HCT116 (cell line): Measurements from ENCODE around the gene BCAR3. TPM values are rescaled to one million over a fixed set of nuclear protein-coding genes. Genes with fewer than 3 reads are reported as not detected.

Experiments
- ATAC-seq: fragments of 200-7000 bp; cut with Tn5 transposase; 2 replicates; pipeline ENCODE4 v1.9.1; 2020; ENCODE audit warnings: mild to moderate bottlenecking, moderate library complexity
- BruUV-seq: library from RNA; stranded (reverse); fragments of 400-500 nt; replicated peaks from 2 replicates; lab custom pipeline; 2021; lab: Mats Ljungman, UMichigan
- CTCF ChIA-PET: fragments of 300-600 bp; sonication (Branson Sonifier 250); formaldehyde crosslinking; loops from one replicate; lab custom pipeline; 2021; ENCODE audit warnings: antibody characterized with exemption; lab: Charles Lee
- POLR2A ChIA-PET: fragments of 300-600, 350-600 bp; sonication (Branson Sonifier 250); formaldehyde crosslinking; loops from one replicate; lab custom pipeline; 2021; ENCODE audit warnings: antibody characterized with exemption; lab: Charles Lee
- RAD21 ChIA-PET, 2 experiments: fragments of 300-600 bp; sonication (Branson Sonifier 250); formaldehyde crosslinking; loops; one replicate each; lab custom pipeline; 2023; ENCODE audit warnings: low total read pairs in 2 of 2; ENCODE audit not compliant: uncharacterized antibody in 2 of 2, unreplicated experiment in 2 of 2, low non-redundant PET in 1 of 2; lab: Charles Lee
- DNase-seq: peaks from one replicate; pipeline ENCODE4 v3.0.0-alpha.2; 2010; ENCODE audit warnings: low read depth, low spot score
- H2AFZ ChIP-seq: fragments of 200-600 bp; shearing (Covaris generic), sonication (generic); 2 replicates; pipeline ENCODE4 v1.6.1; 2017; ENCODE audit warnings: low read depth, mixed run types, mixed read lengths, antibody characterized with exemption, low read length; ENCODE audit not compliant: poor library complexity, severe bottlenecking
- H3K27ac ChIP-seq: 2 replicates; pipeline ENCODE4 v1.5.1; 2012; ENCODE audit warnings: low read depth, low read length
- H3K27me3 ChIP-seq: fragments of 200-600 bp; sonication (generic); 2 replicates; pipeline ENCODE4 v1.6.1; 2016; ENCODE audit warnings: mixed run types, low read length, mixed read lengths; ENCODE audit not compliant: insufficient read depth
- H3K36me3 ChIP-seq, 2 experiments: fragments of 200-500 bp in 1 of 2; fragments of 200-600 bp in 1 of 2; sonication (Bioruptor generic) in 1 of 2; sonication (generic) in 1 of 2; 2 replicates each; pipeline versions ENCODE4 v1.5.1 to v1.6.1; 2014 to 2016; ENCODE audit warnings: low read length in 2 of 2, inconsistent platforms in 1 of 2, mixed read lengths in 1 of 2, mixed run types in 1 of 2; ENCODE audit not compliant: insufficient read depth in 2 of 2, control insufficient read depth in 1 of 2
- H3K4me1 ChIP-seq, 2 experiments: fragments of 200-600 bp in 1 of 2; sonication (generic) in 1 of 2; 2 replicates each; pipeline versions ENCODE4 v1.5.1 to v1.6.1; 2012 to 2017; ENCODE audit warnings: low read length in 2 of 2, inconsistent platforms in 1 of 2, mild to moderate bottlenecking in 1 of 2, mixed read lengths in 1 of 2, mixed run types in 1 of 2, moderate library complexity in 1 of 2; ENCODE audit not compliant: insufficient read depth in 2 of 2, control insufficient read depth in 1 of 2
- H3K4me2 ChIP-seq: fragments of 200-600 bp; sonication (generic); 2 replicates; pipeline ENCODE4 v1.6.1; 2017; ENCODE audit warnings: mixed run types, low read length, mixed read lengths
- H3K4me3 ChIP-seq, 2 experiments: fragments of 200-600 bp in 1 of 2; sonication (generic) in 1 of 2; replicated peaks in 1 of 2; 2 replicates each; pipeline ENCODE4 v1.5.1; 2011 to 2016; ENCODE audit warnings: low read length in 2 of 2, control low read depth in 1 of 2, low read depth in 1 of 2, mild to moderate bottlenecking in 1 of 2, mixed read lengths in 1 of 2, mixed run types in 1 of 2
- H3K79me2 ChIP-seq: fragments of 200-600 bp; sonication (generic); 2 replicates; pipeline ENCODE4 v1.6.1; 2017; ENCODE audit warnings: mild to moderate bottlenecking, mixed run types, low read length, moderate library complexity, mixed read lengths; ENCODE audit not compliant: insufficient read depth
- H3K9ac ChIP-seq: fragments of 200-600 bp; sonication (generic); 2 replicates; pipeline ENCODE4 v1.6.1; 2016; ENCODE audit warnings: low read length, mixed read lengths
- H3K9me2 ChIP-seq: fragments of 200-600 bp; sonication (generic), shearing (Covaris generic); 2 replicates; pipeline ENCODE4 v1.6.1; 2017; ENCODE audit warnings: mixed run types, mild to moderate bottlenecking, moderate library complexity; ENCODE audit not compliant: insufficient read depth
- H3K9me3 ChIP-seq, 2 experiments: fragments of 200-500 bp in 1 of 2; fragments of 200-600 bp in 1 of 2; sonication (Bioruptor generic) in 1 of 2; sonication (generic) in 1 of 2; 2 replicates each; pipeline ENCODE4 v1.6.1; 2014 to 2017; ENCODE audit warnings: low read length in 2 of 2, mixed read lengths in 2 of 2, inconsistent platforms in 1 of 2, low read depth in 1 of 2, mild to moderate bottlenecking in 1 of 2, mixed run types in 1 of 2, moderate library complexity in 1 of 2; ENCODE audit not compliant: control insufficient read depth in 1 of 2, insufficient read depth in 1 of 2
- H4K20me1 ChIP-seq: fragments of 200-600 bp; sonication (generic), shearing (Covaris generic); 2 replicates; pipeline ENCODE4 v1.6.1; 2017; ENCODE audit warnings: mixed run types, mild to moderate bottlenecking, moderate library complexity; ENCODE audit not compliant: insufficient read depth
- CBX3 ChIP-seq: IDR thresholded peaks from 2 replicates; pipeline ENCODE4 v1.6.1; 2012; ENCODE audit warnings: low read depth
- CTCF ChIP-seq, 3 experiments: fragments of 200-600 bp in 1 of 3; sonication (generic) in 1 of 3; IDR thresholded peaks in 2 of 3; conservative IDR thresholded peaks in 1 of 3; 2 replicates each; pipeline ENCODE4 v1.5.1; 2012 to 2017; ENCODE audit warnings: low read depth in 2 of 3, low read length in 2 of 3, antibody characterized with exemption in 1 of 3, borderline replicate concordance in 1 of 3, control low read depth in 1 of 3, mild to moderate bottlenecking in 1 of 3, mixed read lengths in 1 of 3, mixed run types in 1 of 3, moderate library complexity in 1 of 3; ENCODE audit not compliant: insufficient read depth in 1 of 3
- EGR1 ChIP-seq: IDR thresholded peaks from 2 replicates; pipeline ENCODE4 v1.6.1; 2012; ENCODE audit warnings: low read depth
- EZH2 ChIP-seq: fragments of 200-600 bp; sonication (generic); IDR thresholded peaks from 2 replicates; pipeline ENCODE4 v1.6.1; 2017; ENCODE audit warnings: antibody characterized with exemption, mixed run types
- FOSL1 ChIP-seq: IDR thresholded peaks from 2 replicates; pipeline ENCODE4 v1.6.1; 2012; ENCODE audit warnings: low read depth
- MAX ChIP-seq: IDR thresholded peaks from 2 replicates; pipeline ENCODE4 v1.6.1; 2012
- POLR2A ChIP-seq: IDR thresholded peaks from 2 replicates; pipeline ENCODE4 v1.7.0; 2011; ENCODE audit warnings: borderline replicate concordance; ENCODE audit not compliant: insufficient read depth, insufficient read length; ENCODE audit errors: extremely low read depth
- SIN3A ChIP-seq: IDR thresholded peaks from 2 replicates; pipeline ENCODE4 v1.6.1; 2012; ENCODE audit warnings: low read depth
- SRF ChIP-seq: IDR thresholded peaks from 2 replicates; pipeline ENCODE4 v1.6.1; 2012; ENCODE audit warnings: low read depth
- TCF7L2 ChIP-seq: IDR thresholded peaks from 2 replicates; pipeline ENCODE4 v1.7.0; 2011; ENCODE audit warnings: borderline replicate concordance, inconsistent platforms; ENCODE audit not compliant: insufficient read depth, insufficient read length; ENCODE audit errors: extremely low read depth
- ZFX ChIP-seq: fragments of 450-650 bp; IDR thresholded peaks from 2 replicates; pipeline ENCODE4 v1.6.1; 2017
- intact Hi-C: fragments of 100-400 bp; cut with micrococcal nuclease; formaldehyde crosslinking; loops from 2 replicates; pipeline ENCODE4 v1.10.0; 2022
- total RNA-seq: library from RNA; stranded (reverse); gene quantifications from one replicate; pipeline ENCODE4 v1.2.1, GENCODE V29; 2021; ENCODE audit not compliant: unreplicated experiment

Gene BCAR3
- total RNA-seq, 1 experiment from 2014 or later = 24.5 TPM

GRCh38 chr1:93689521-93690223, 8.0 kb upstream of the BCAR3 start (continued):
- TF ChIP-seq CTCF (IDR thresholded peaks at IDR 0.05 in 2 of 3, conservative IDR thresholded peaks at IDR 0.05 in 1 of 3; ENCODE audit: borderline replicate concordance in 1 of 3, insufficient read depth in 1 of 3, low read depth in 2 of 3, low read length in 2 of 3) (no peak), EZH2 (no peak), TCF7L2 (no peak)

GRCh38 chr1:93687542-93687941, 5.9 kb upstream of the BCAR3 start:
- Histone ChIP-seq H3K27ac (no peak overlapping the region), H4K20me1 (no peaks in the 10 kb centered on the region), H3K79me2 (no peaks in the 10 kb centered on the region), H3K4me2 (no peak overlapping the region), H2AFZ (no peak overlapping the region), H3K4me1 (peaks cover 14 to 49% of the 10 kb centered on the region in 2 experiments), H3K36me3 (no peaks in the 10 kb centered on the region), H3K27me3 (no peaks in the 10 kb centered on the region), H3K9ac (no peak overlapping the region), H3K9me3 (no peaks in the 10 kb centered on the region), H3K9me2 (no peaks in the 10 kb centered on the region), H3K4me3 (no peak overlapping the region)
- no TSS peak for BruUV-seq
- no peak for TF ChIP-seq ZFX
- TF ChIP-seq SRF = no peak
- no peak for TF ChIP-seq EGR1
- TF ChIP-seq CBX3 = no peak
- no peak for TF ChIP-seq POLR2A
- TF ChIP-seq FOSL1 = no peak
- TF ChIP-seq MAX = no peak
- no peak for TF ChIP-seq SIN3A
- POLR2A ChIA-PET = interaction anchor here (0.7 kb wide), 1 partner anchor 122 kb away, joined by 3 read pairs; no protein-coding TSS in a partner anchor
- DNase-seq (no peak), ATAC-seq (no peak)
- intact Hi-C loops = no loop called here
- RAD21 ChIA-PET = no interaction called here
- CTCF ChIA-PET = interaction anchor here (1.5 kb wide), 1 partner anchor 58 kb away, joined by 8 read pairs; no protein-coding TSS in a partner anchor
